NCI-H2081 treated with DMSO at 0.1 percent for 48 hours (cell line): ENCODE measurements around the gene DNAJC18.

Experiments
- DNase-seq: peaks from one replicate; lab custom pipeline; 2025; lab: John Stamatoyannopoulos, UW

DNAJC18 gene

GRCh38 chr5:139403418-139403786, 35.9 kb downstream of the DNAJC18 start:
- DNase-seq = no peak

GRCh38 chr5:139402561-139403158, 36.7 kb downstream of the DNAJC18 start:
- DNase-seq = no peak

DNA sequence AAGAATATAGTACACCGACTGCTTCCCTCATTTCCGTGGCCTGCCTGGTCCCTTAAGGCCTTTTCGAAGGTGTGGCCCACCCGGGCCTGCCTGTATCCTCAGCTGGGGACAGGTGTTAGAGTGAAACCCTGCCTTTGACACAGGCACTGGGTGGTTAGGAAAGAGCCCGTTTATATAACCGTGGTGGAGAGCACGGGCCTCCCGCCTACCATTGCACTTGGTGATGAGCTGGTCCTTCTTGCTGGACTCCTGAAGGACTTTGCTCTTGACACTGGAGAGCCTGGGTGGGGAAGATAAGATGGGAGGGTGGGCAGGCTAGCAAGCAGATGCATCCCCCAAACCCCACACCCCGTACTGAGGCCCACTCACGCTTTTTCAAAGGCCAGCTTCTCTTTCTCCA, 37.8 kb downstream of the DNAJC18 start:
- DNase-seq = no peak

DNA sequence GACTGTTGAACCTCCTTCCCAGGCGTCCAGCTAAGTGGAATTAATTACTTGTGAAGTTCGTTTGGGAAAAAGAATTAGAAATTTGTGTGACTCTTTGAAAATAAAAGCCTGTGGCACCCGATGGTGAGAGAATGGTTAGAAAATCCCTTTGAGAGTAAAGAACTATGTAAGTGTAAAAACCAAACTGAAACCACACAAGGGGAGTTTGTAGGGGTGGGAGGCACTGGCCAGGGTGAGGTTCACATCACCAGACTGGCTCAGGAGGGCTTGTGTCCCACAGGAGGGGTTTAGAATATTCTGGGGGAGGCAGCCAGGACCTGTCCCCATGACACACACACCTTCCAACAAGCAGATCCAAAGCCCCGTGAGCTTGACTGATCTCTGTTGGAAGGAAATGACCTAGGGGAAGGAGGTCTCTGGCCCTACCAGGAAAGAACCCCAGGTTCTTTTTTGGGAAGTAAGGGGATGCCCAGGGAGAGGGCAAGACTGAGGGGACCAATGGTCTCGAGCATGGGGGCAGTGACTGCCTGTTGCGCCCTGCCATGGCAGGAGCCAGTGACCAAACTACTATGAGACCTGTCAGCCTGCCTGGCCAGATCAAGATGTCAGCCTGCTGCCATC, 39.7 kb downstream of the DNAJC18 start:
- no peak for DNase-seq

GRCh38 chr5:139397921-139398320, 41.4 kb downstream of the DNAJC18 start:
- DNase-seq = no peak

GRCh38 chr5:139396691-139397090, 42.6 kb downstream of the DNAJC18 start:
- DNase-seq = no peak

GRCh38 chr5:139395844-139396640, 43.3 kb downstream of the DNAJC18 start:
- DNase-seq = no peak

DNA sequence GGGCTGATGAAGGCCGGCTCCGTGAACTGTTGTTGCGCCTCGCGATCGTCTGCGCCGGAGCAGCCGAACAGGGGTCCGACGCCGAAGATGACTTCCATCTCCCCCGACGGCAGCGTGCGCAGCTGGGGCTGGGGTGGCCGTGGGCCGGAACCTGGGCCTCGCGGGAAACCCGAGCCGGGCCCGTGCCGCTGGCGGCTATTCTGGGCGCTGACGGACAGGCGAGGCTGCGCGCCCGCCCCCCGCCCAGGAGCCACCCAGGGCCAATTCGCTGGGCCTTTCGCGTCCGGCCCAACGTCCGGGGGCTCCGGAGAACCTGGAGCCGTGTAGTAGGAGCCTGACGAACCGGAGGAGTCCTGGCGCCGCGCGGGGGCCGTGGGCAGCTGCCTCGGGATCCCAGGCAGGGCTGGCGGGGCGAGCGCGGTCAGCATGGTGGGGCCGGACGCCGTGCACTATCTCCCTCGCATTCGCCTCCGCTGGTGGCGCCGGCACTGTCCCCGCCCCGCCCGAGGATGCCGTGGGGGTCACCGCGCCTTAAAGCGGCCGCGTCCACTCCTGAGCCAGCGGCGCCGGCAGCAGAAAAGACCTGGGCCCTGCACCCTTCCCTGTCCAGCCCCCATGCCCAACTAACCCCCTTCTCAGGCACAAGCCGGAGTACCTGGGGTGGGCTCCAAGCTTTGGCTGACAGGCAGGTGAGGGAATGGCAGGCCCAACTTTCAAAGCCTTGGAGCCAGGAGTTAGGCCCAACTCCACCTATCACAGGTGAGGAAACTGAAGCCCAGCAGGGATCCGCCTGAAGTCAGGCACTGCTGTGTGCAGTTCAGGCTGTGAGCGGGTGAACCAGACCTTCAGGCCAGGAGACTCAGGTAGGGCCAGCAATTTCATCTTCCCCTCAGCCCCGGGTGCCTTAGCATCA, 44.4 kb downstream of the DNAJC18 start, which contains the start of gene PROB1:
Gene PROB1 (minus strand): TSS at position 451 of the 913 bp plus-strand sequence. CDS start 23 bp downstream, at position 428.
- no peak for DNase-seq

- DNase-seq = no peak
These were observed 45.1 kb downstream of the DNAJC18 start for GRCh38 chr5:139394123-139394653.

GRCh38 chr5:139393497-139394122, 45.7 kb downstream of the DNAJC18 start:
- no peak for DNase-seq

GRCh38 chr5:139392678-139393496, 46.4 kb downstream of the DNAJC18 start:
- no peak for DNase-seq

GRCh38 chr5:139392324-139392677, 47.0 kb downstream of the DNAJC18 start:
- no peak for DNase-seq

DNA sequence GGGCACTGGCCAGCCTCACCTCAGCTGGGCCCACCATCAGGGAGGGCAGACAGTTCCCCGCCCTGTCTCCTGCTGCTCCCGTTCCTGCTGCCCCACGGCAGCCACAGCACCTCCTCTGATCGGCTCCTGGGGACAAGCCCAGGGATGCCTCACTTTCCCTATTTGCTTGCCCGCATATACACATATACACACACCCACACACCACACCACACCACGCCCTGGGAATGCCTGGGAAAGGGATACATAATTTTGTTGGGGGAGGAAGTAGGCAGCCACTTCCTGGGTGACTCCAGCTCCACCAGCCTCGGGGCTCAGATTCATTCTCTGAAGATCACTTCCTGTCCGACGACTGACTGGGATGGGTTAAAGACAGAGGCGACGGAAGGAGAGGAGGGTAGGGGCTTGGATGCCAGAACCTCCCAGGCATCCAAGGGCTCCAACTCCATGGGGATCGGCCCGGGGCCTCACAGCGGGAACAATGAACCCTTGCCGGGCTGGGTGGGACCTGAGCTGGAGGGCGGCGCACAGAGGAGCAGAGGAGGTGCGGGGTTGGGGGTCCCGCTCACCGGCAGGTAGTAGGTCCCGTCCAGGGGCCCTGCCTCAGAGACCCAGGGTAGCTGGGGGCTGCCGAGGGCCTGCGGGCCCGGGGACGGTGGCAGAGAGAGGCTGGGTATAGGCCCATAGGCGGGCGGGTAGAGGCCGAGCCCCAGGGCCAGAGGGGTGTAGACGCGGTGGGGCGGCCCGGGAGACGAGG, 47.6 kb downstream of the DNAJC18 start:
- DNase-seq = no peak

- no peak for DNase-seq
These were observed 48.4 kb downstream of the DNAJC18 start for GRCh38 chr5:139390639-139391569.

GRCh38 chr5:139389701-139390638, 49.4 kb downstream of the DNAJC18 start, which contains the start of gene MZB1:
Gene MZB1, minus strand, starts transcription at chr5:139389913. Its CDS starts 57 bp downstream, at chr5:139389856.
- no peak for DNase-seq

DNA sequence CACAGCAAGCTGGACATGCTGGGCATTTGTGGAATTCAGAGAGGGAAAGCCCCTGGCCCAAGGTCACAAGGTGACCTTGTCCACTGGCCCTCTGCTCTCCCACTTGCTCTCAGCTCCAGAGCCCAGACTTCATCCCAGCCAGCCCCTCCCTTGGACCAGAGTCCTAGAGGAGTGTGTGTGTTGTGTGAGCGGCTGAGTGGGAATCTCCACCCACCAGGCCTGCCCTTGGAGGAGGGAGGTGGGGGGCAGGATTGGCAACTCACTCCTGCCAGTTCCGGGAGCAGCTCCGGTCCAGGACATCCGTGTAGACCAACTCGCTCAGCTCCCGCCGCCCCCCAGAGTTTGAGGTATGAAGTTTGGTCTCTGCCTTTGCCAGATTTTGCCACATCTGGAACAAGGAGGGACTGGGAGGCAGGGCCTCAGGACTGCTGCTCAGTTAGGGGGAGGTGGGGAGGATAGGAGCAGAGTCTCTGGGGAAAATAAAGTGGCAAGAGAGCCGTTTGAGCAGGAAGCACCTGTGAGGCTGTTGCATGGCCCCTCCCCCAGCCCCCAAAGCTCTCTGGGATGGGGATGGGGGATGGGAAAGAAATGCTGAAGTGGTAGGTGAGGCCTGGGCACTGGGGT, 51.0 kb downstream of the DNAJC18 start:
- no peak for DNase-seq

DNA sequence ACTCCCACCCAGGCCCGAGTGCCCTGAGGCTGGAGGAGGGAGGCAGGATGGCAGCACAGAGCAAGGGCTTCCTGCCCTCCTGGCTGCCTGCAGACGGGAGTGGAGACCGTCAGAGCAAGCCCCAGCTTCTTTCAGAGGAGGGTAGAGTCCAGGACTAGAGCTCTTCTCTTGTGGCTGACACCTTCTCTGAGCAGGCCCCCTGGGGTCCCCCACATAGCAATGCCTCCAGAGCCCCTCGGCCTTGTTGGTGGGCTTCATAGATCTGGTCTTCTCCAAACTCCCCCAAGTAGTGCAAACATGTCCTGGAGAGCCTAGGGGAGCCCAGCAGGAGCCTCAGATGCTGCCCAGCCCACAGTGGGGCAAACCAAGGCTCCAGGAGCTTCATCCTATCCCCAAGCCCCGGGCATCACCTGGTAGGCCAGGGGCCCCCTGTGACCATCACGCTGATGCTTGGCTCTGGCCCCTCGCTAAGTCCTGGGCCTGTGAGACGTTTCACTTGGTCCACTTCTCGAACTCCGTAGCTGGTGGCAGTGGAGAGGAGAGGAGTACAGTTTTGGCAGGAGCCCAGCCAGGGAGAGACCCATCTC, 51.6 kb downstream of the DNAJC18 start:
- no peak for DNase-seq
